T-helper 2 cell treated with Interferon-gamma antibody and Interleukin-4, amounts not matched to agents 5 μg/mL and 100 μg/mL, for 36 hours (primary cell): ENCODE data around the gene MPL.
"Not testable (repeated sequence)": the region's sequence is repeated elsewhere in the genome, so short reads cannot be mapped to it uniquely, and the experiment has no call there.

Experiments
- DNase-seq: peaks from one replicate; pipeline ENCODE4 v3.0.0; 2021; ENCODE audit warnings: low spot score
- H3K27ac Mint-ChIP-seq: one replicate; pipeline ENCODE4 v1.8.0; 2021; ENCODE audit warnings: mild to moderate bottlenecking, mixed read lengths
- H3K27me3 Mint-ChIP-seq: one replicate; pipeline ENCODE4 v1.8.0; 2021; ENCODE audit warnings: low read depth, mixed read lengths
- H3K36me3 Mint-ChIP-seq: one replicate; pipeline ENCODE4 v1.8.0; 2021; ENCODE audit warnings: low read depth, mixed read lengths
- H3K4me1 Mint-ChIP-seq: one replicate; pipeline ENCODE4 v1.8.0; 2021; ENCODE audit warnings: low read depth, mixed read lengths
- H3K4me3 Mint-ChIP-seq: one replicate; pipeline ENCODE4 v1.8.0; 2022; ENCODE audit warnings: mild to moderate bottlenecking, moderate library complexity, mixed read lengths
- H3K9me3 Mint-ChIP-seq: one replicate; pipeline ENCODE4 v1.8.0; 2021; ENCODE audit warnings: mixed read lengths

The MPL gene

DNA sequence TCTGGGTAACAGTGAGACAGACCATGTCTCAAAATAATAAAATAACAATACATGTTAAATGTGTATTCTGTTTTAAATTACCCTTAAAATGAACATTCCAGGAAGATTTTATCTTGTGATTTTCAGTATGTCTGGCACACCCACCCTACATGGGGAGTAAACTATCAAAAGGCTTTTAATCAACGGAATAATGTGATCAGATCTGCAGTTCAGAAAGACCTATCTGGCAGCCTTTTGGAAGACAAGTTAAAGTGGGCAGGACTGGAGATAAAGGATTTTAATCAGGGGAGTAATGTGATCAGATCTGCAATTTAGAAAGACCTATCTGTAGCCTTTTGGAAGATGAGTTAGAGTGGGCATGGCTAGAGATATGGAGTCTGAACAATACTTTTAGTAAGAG lies 41.9 kb downstream of the MPL start:
- H3K27me3 Mint-ChIP-seq: no peaks in the 10 kb centered on the region
- no peak for DNase-seq
- no peak overlapping the region for H3K4me3 Mint-ChIP-seq
- no peaks in the 10 kb centered on the region for H3K9me3 Mint-ChIP-seq
- peaks cover 30% of the 10 kb centered on the region for H3K36me3 Mint-ChIP-seq
- peaks cover 1% of the 10 kb centered on the region for H3K4me1 Mint-ChIP-seq
- H3K27ac Mint-ChIP-seq: no peak overlapping the region

DNA sequence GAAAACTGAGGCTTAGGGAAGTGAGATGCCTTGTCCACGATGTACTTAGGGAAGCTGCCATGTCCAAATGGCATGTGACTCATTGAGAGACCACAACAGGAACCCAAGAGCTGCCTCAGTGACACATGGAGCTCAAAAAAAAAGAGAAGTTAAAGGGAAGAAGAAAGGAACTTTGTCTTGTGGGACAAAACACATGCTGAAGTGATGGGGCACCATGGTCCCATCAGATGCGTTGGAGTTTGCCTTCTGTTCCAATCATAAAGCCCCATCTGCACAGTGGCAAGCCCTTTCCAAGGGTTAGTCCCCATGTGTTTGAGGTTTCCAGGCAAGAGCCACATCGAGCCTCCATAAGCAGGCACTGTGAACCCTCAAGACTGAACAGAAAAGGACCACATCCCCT lies 44.0 kb downstream of the MPL start:
- Mint-ChIP-seq H3K27ac (no peak overlapping the region), H3K4me1 (peaks cover 1% of the 10 kb centered on the region), H3K36me3 (peaks cover 44% of the 10 kb centered on the region), H3K9me3 (no peaks in the 10 kb centered on the region), H3K27me3 (no peaks in the 10 kb centered on the region), H3K4me3 (no peak overlapping the region)
- no peak for DNase-seq

DNA sequence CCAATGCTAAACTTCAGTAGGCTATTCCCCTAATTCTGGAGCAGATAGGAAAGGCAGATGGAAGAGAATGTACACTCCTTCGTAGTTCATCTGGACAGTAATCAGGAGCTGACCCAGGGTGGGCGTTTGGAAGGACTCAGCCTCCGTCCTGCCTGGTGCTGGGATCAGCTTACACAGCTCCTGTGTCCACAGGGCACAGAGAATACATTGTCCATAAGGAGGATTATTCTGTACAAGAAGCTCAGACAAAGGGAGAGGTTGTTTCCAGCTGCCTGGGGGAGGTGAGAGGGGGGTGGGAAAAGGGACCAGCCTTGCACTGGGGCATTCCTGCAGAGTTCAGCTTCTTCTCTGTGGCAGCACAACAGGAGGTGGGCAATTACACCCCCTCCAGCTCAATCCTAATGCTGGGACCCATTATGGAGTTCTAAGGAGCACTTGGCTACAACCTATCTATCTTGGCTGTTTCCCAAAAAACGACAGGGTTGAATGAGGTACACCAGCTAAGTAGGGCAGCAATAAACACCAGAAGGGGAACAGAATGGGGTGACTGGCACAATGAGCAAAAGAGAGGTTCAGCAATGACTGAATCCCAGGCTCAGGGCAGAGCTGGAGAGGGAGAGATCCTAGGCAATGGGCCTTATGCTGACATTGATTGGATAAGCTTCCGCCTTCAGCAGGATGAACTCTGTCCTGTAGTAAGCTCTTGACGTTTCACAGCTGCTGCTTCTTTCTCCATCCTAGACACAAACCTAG lies 44.6 kb downstream of the MPL start:
- H3K36me3 Mint-ChIP-seq: peaks cover 50% of the 10 kb centered on the region
- no peak for DNase-seq
- peaks cover 1% of the 10 kb centered on the region for H3K4me1 Mint-ChIP-seq
- no peaks in the 10 kb centered on the region for H3K9me3 Mint-ChIP-seq
- no peak overlapping the region for H3K4me3 Mint-ChIP-seq
- no peak overlapping the region for H3K27ac Mint-ChIP-seq
- no peaks in the 10 kb centered on the region for H3K27me3 Mint-ChIP-seq

DNA sequence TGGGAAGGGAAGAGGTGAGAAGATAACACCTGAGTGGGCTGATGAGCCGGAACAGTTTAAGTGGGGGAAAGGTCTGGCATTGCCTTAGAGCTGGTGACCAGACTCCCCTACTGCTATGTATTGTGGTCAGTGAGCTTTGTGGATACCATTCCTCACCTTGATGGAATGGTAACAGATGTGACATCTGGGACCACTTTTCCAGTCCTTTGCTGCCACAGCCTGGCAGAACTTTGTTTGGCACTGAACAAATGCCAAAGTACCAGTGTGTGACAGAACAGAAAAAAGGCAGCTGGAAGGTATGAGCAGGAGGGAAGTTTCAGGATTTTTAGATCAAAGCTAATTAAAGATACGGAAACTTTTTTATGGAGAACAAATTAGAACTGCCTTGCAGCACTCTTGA lies 45.8 kb downstream of the MPL start:
- H3K4me3 Mint-ChIP-seq: no peak overlapping the region
- no peak overlapping the region for H3K27ac Mint-ChIP-seq

DNA sequence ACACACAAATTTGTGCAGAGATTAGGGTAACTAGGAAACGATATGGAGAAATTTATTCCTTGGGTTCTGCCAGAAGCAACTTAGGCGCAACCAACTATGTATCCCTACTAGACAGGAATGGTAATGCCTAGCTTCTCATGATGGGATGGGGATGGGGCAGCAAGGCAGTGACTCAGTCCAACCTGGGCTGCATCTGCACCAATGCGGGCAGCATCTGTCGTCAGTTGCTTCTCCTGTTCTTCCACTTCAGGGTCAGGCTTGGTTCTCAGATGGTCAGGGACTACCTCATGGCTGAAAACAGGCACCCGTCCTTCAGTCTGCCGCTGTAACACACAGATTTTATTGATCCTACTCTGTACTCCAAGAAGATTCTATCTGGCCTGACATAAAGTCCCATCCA lies 49.1 kb downstream of the MPL start:
- Mint-ChIP-seq H3K36me3 (peaks cover 49% of the 10 kb centered on the region), H3K9me3 (no peaks in the 10 kb centered on the region), H3K27ac (no peak overlapping the region), H3K27me3 (no peaks in the 10 kb centered on the region), H3K4me3 (no peak overlapping the region), H3K4me1 (peaks cover 22% of the 10 kb centered on the region)
- DNase-seq: no peak

More for the DNA sequence above, 45.8 kb downstream of the MPL start:
- H3K36me3 Mint-ChIP-seq: peaks cover 56% of the 10 kb centered on the region
- H3K9me3 Mint-ChIP-seq: no peaks in the 10 kb centered on the region
- no peak for DNase-seq
- peaks cover 5% of the 10 kb centered on the region for H3K4me1 Mint-ChIP-seq
- H3K27me3 Mint-ChIP-seq: no peaks in the 10 kb centered on the region

DNA sequence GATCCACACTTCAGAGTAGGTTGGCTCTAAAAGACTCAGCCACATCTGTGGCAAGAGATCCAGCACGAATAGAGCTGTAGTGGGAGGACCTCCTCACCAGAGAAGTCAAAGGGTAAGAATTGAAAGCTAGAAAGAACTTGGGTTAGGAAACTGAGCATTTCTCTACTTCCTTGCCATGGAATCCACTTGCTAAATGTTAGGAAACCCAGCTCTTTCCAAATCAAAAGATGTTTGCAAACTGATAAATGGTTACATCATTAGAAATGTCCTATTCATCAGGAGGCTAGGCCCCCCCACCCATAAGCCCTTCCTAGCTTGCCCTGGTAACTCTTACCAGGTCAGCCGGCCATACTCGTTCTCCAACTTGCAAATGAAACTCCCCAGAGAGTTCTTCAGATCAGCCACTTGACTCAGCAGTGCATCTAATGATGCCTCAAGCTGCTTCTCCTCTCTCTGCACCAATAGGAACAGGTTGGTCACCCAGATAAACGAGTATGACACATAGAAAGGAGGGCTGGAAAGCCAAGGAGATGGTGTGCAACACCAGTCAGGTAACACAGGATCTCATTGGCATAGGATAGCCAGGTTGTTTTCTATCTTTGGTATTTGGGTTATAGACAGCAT lies 50.5 kb downstream of the MPL start:
- peak overlapping the region; percentile 92 for H3K27ac Mint-ChIP-seq
- H3K4me3 Mint-ChIP-seq: peak overlapping the region; percentile 99
- H3K9me3 Mint-ChIP-seq: no peaks in the 10 kb centered on the region
- peaks cover 26% of the 10 kb centered on the region for H3K4me1 Mint-ChIP-seq
- peaks cover 42% of the 10 kb centered on the region for H3K36me3 Mint-ChIP-seq
- DNase-seq: no peak
- no peaks in the 10 kb centered on the region for H3K27me3 Mint-ChIP-seq

DNA sequence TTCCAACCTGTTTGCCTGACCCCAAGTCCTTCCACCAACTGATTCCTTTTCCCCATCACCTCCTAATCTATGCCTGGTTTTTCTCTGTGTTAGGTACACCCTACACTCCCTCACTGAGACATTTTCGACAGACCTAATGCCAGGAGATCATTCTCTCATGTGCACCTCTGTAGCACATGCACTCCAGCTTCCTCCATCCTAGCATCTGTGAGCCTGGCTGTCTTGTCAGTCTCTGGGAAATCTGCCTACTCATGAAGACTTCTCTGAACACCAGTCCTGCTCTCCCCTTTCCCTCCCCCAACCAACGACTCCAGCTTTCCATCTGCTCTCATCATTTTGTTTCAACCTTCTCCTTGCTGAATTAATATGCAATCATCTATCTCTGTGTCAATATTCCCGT lies 51.0 kb downstream of the MPL start:
- H3K27ac Mint-ChIP-seq: peak overlapping the region; percentile 92
- no peak for DNase-seq
- H3K9me3 Mint-ChIP-seq: no peaks in the 10 kb centered on the region
- H3K4me3 Mint-ChIP-seq: peak overlapping the region; percentile 99
- H3K36me3 Mint-ChIP-seq: peaks cover 37% of the 10 kb centered on the region
- peaks cover 26% of the 10 kb centered on the region for H3K4me1 Mint-ChIP-seq
- no peaks in the 10 kb centered on the region for H3K27me3 Mint-ChIP-seq

DNA sequence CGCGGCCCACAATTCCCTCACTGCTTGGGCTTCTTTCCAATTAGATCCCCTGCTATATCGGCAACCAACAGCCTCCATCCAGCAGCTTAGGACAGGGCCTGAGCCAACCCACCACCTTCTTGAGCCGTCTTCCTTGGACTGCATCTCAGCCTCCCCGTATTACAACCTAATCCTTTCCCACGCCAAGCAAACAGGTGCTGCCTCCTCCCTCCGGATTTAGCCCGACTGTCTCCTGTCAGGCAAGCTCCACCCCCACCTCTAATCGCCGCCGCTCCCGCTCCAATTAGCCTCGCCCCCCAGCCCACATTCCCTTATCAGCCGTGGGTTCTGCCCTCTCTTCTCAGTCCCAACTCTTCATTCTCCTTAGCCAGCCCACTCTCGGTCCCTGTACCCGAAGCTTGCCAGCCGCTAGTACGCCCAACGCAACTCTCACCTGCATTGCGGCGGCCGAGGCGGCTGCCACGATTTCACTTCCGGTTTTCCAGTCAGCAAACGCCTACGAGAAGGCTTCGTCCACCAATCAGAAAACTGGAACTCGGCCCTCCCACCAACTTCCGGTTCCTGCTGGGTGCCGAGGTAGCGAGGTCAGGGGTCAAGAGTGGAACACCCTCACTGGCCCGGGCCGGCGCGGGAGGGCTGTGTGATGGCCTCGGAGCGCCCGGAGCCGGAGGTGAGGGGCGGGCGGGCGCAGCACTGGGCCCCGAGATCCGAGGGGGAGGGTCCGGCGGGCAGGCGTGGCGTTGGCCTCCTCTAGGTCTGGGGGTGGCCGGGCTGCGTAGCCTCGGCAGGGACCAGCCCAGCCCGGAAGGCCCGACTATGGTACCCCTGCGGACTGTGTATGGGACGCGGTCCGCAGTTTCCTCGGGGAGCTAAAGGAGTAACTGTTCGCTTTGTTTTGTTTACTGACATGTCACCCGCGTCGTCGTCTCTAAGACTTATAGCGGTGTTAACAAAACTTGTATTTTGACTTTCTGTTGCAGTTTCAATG lies 52.0 kb downstream of the MPL start, which contains the start of the genes MED8 and SZT2:
TSS of gene MED8 (minus strand) at position 475 of the 988 bp plus-strand sequence. CDS start at position 439, 36 bp downstream.
TSS of gene SZT2 (plus strand) at position 574 of the 988 bp plus-strand sequence. CDS start at position 644, 70 bp downstream.
- Mint-ChIP-seq H3K27ac (peak within 1 kb of the TSS; percentile 92), H3K9me3 (no peaks in the 10 kb centered on the region), H3K27me3 (no peaks in the 10 kb centered on the region), H3K36me3 (peaks cover 32% of the 10 kb centered on the region), H3K4me1 (peaks cover 26% of the 10 kb centered on the region), H3K4me3 (peak within 1 kb of the TSS; percentile 99)
- DNase-seq: peak; percentile 94

DNA sequence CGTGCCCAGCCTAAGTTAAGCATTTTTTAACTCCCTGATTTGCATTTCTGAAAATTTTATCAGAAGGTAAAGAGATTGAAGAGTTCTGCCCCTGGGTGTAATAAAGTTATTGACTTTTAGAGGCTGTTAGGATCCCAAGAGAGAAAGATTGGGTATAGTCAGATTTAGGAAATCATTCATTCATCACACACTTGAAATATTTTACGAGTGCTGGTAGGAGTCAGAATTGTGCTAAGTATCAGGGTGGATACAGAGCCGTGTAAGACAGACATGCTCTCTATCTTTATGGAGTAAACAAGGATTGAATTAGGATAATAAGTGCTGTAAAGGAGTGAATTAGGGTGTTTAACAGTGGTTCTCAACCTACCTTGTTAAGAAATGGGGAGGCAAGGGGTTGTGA lies 55.1 kb downstream of the MPL start:
- no peak overlapping the region for H3K27ac Mint-ChIP-seq
- no peak for DNase-seq
- no peaks in the 10 kb centered on the region for H3K9me3 Mint-ChIP-seq
- no peak overlapping the region for H3K4me3 Mint-ChIP-seq
- H3K4me1 Mint-ChIP-seq: peaks cover 24% of the 10 kb centered on the region
- H3K27me3 Mint-ChIP-seq: no peaks in the 10 kb centered on the region
- peaks cover 13% of the 10 kb centered on the region for H3K36me3 Mint-ChIP-seq

DNA sequence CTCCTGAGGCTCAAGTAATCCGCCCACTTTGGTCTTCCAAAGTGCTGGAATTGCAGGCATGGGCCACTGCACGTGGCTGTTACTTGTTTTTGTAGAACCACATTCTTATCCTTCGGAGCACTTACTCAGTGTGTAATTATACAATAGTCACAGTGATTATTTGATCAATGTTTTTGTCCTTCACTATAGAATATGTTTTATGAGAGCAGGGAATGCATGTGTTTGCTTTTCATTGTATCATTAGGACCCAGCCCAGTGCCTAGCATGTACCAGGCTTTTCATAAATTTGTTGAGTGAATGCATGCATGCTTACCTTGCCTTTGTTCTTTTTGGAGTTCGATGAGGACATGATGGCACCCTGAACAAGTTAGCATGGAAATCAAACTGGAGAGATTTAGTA lies 57.9 kb downstream of the MPL start:
- DNase-seq: no peak
- H3K27ac Mint-ChIP-seq: no peak overlapping the region
- H3K27me3 Mint-ChIP-seq: no peaks in the 10 kb centered on the region
- peaks cover 9% of the 10 kb centered on the region for H3K4me1 Mint-ChIP-seq
- no peaks in the 10 kb centered on the region for H3K9me3 Mint-ChIP-seq
- peaks cover 5% of the 10 kb centered on the region for H3K36me3 Mint-ChIP-seq
- no peak overlapping the region for H3K4me3 Mint-ChIP-seq

DNA sequence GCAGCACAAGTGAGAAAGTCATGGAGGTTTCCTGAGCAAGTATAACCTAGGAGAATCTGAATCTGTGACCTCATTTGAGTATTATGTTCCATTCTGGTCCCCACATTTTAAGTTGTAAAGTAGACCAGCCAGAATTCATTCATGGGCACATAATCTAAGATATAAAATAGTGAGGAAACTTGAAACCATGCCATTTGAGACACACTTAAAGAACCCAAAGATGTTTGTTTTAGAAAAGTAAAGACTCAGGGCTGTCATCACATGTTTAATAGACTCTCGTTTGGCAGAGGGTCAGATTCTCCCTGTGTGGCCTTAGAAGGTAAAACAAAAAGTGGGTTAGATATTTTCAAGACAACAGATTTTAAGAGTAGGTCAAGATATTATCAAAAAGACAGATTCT lies 58.4 kb downstream of the MPL start:
- no peak overlapping the region for H3K4me3 Mint-ChIP-seq
- H3K9me3 Mint-ChIP-seq: no peaks in the 10 kb centered on the region
- no peak overlapping the region for H3K27ac Mint-ChIP-seq
- peaks cover 8% of the 10 kb centered on the region for H3K4me1 Mint-ChIP-seq
- peaks cover 5% of the 10 kb centered on the region for H3K36me3 Mint-ChIP-seq
- no peak for DNase-seq
- no peaks in the 10 kb centered on the region for H3K27me3 Mint-ChIP-seq

DNA sequence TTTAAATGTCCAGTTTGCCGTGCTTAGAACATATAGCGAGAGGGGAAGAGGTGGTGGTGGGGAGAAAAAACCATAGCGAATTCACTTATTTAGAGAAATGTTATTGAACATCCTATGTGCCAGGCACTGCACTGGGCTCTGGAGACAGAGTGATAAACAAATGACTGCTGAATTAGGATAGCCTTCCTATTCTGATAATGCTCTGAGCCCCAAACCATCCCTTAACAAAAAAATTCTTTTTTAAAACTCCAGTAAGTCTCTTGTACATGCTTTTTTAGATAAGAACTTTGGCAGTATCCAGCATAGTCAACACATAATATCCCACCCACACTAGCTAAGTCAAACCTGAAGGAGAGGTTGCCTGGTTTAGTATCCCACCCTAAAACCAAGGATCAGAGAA lies 60.6 kb downstream of the MPL start:
- Mint-ChIP-seq H3K27me3 (no peaks in the 10 kb centered on the region), H3K4me3 (no peak overlapping the region), H3K36me3 (peaks cover 10% of the 10 kb centered on the region), H3K27ac (no peak overlapping the region), H3K4me1 (peaks cover 2% of the 10 kb centered on the region), H3K9me3 (no peaks in the 10 kb centered on the region)
- no peak for DNase-seq

DNA sequence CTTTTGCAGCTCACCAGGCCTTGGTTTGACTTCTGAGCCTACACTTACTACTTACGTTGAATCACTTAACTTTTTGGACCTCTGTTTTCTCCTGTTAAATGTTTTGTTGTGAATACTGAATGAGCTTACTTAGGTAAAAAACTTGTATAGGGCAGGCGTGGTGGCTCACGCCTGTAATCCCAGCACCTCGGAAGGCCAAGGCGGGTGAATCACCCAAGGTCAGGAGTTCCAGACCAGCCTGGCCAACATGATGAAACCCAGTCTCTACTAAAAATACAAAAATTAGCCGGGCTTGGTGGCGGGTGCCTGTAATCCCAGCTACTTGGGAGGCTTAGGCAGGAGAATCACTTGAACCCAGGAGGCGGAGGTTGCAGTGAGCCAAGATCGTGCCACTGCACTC lies 62.8 kb downstream of the MPL start:
- H3K4me1 Mint-ChIP-seq, H3K27ac Mint-ChIP-seq, H3K27me3 Mint-ChIP-seq, H3K4me3 Mint-ChIP-seq, H3K9me3 Mint-ChIP-seq, DNase-seq: not testable (repeated sequence)
- H3K36me3 Mint-ChIP-seq: peaks cover 23% of the 10 kb centered on the region
